K562 (cell line): ENCODE measurements around the gene RALGPS1. TPM values are rescaled to one million over a fixed set of nuclear protein-coding genes. Genes with fewer than 3 reads are reported as not detected.

Experiments used
- ATAC-seq: fragments of 200-7000 bp; cut with Tn5 transposase; 3 replicates; pipeline ENCODE4 v1.9.1; 2020; ENCODE audit warnings: moderate library complexity
- BruUV-seq: library from RNA; stranded (reverse); fragments of 400-500 nt; replicated peaks from 2 replicates; lab custom pipeline; 2021; lab: Mats Ljungman, UMichigan
- CTCF ChIA-PET: fragments of 300-600 bp; formaldehyde crosslinking; extraction: SDS; loops from one replicate; lab custom pipeline; 2021; ENCODE audit warnings: low intra/inter-chr PET ratio; lab: Yijun Ruan, JAX
- POLR2A ChIA-PET: fragments of 300-600, 350-650 bp; sonication (Branson Sonifier 250); formaldehyde crosslinking; extraction: SDS; loops from one replicate; lab custom pipeline; 2021; ENCODE audit warnings: antibody characterized with exemption, inconsistent platforms; lab: Yijun Ruan, JAX
- DNase-seq, 4 experiments: peaks; one replicate each; pipeline versions ENCODE4 v3.0.0 to v3.0.0-alpha.2; 2011 to 2018; ENCODE audit warnings: low spot score in 3 of 4, mixed read lengths in 3 of 4; ENCODE audit errors: extremely low read depth in 1 of 4
- FAIRE-seq: peaks from 2 replicates; lab custom pipeline; 2011; peaks lifted over from hg19 to GRCh38; lab: Jason Lieb, UNC
- H2AFZ ChIP-seq: 2 replicates; pipeline ENCODE4 v1.6.0; 2011; ENCODE audit warnings: low read depth, low read length, control low read depth, inconsistent platforms
- H3K27ac ChIP-seq: fragments of 200-600 bp; 3 replicates; pipeline ENCODE4 v1.8.0; 2011; ENCODE audit warnings: low read depth, mild to moderate bottlenecking, control low read depth, inconsistent platforms, low read length, moderate library complexity, mixed read lengths; ENCODE audit errors: extremely low read depth
- H3K27me3 ChIP-seq, 2 experiments: fragments of 300-600 bp in 1 of 2; 2 replicates in 1 of 2; 3 replicates in 1 of 2; pipeline versions ENCODE4 v1.6.0 to v1.8.0; 2011; ENCODE audit warnings: inconsistent platforms in 2 of 2, low read length in 2 of 2, mild to moderate bottlenecking in 1 of 2, mixed read lengths in 1 of 2, moderate library complexity in 1 of 2; ENCODE audit not compliant: control insufficient read depth in 2 of 2, insufficient read depth in 2 of 2
- H3K36me3 ChIP-seq: fragments of 300-600 bp; 3 replicates; pipeline ENCODE4 v1.8.0; 2011; ENCODE audit warnings: mild to moderate bottlenecking, low read length, inconsistent platforms; ENCODE audit not compliant: control insufficient read depth, insufficient read depth
- H3K4me1 ChIP-seq, 2 experiments: fragments of 200-600 bp in 1 of 2; replicated peaks in 1 of 2; 2 replicates in 1 of 2; 3 replicates in 1 of 2; pipeline versions ENCODE4 v1.5.1 to v1.8.0; 2011; ENCODE audit warnings: inconsistent platforms in 2 of 2, low read length in 2 of 2, mild to moderate bottlenecking in 1 of 2, mixed read lengths in 1 of 2, moderate library complexity in 1 of 2; ENCODE audit not compliant: control insufficient read depth in 2 of 2, insufficient read depth in 2 of 2
- H3K4me2 ChIP-seq: 2 replicates; pipeline ENCODE4 v1.6.1; 2011; ENCODE audit warnings: low read length, control low read depth, inconsistent platforms, mixed read lengths; ENCODE audit not compliant: insufficient read depth
- H3K4me3 ChIP-seq: fragments of 200-600 bp; sonication (generic), shearing (Covaris generic); 2 replicates; pipeline ENCODE4 v1.5.1; 2016; ENCODE audit warnings: control low read depth, inconsistent platforms
- H3K79me2 ChIP-seq: fragments of 200-600 bp; 3 replicates; pipeline ENCODE4 v1.8.0; 2011; ENCODE audit warnings: low read length, inconsistent platforms; ENCODE audit not compliant: control insufficient read depth, insufficient read depth
- H3K9ac ChIP-seq, 2 experiments: 2 replicates each; pipeline versions ENCODE4 v1.6.0 to v1.6.1; 2011; ENCODE audit warnings: low read depth in 2 of 2, low read length in 2 of 2, control low read depth in 1 of 2, inconsistent platforms in 1 of 2, mild to moderate bottlenecking in 1 of 2, mixed read lengths in 1 of 2; ENCODE audit not compliant: insufficient read depth in 1 of 2
- H3K9me1 ChIP-seq: one replicate; pipeline ENCODE4 v1.6.0; 2011; ENCODE audit warnings: inconsistent platforms, mild to moderate bottlenecking, low read length, moderate library complexity; ENCODE audit not compliant: control insufficient read depth, insufficient read depth
- H3K9me3 ChIP-seq: replicated peaks from 2 replicates; pipeline ENCODE4 v1.5.1; 2011; ENCODE audit warnings: low read depth, low read length, inconsistent platforms; ENCODE audit not compliant: control insufficient read depth, insufficient read depth
- H4K20me1 ChIP-seq: replicated peaks from 2 replicates; pipeline ENCODE4 v1.6.1; 2011; ENCODE audit warnings: low read length, inconsistent platforms, mixed read lengths; ENCODE audit not compliant: control insufficient read depth, insufficient read depth
- ARID1B ChIP-seq: fragments of 450-650 bp; IDR thresholded peaks from 2 replicates; pipeline ENCODE4 v1.6.1; 2016; ENCODE audit warnings: antibody characterized with exemption, mild to moderate bottlenecking, inconsistent platforms
- ATF7 ChIP-seq: fragments of 450-650 bp; IDR thresholded peaks from 2 replicates; pipeline ENCODE4 v1.7.1; 2014; ENCODE audit warnings: mild to moderate bottlenecking, moderate library complexity
- BCLAF1 ChIP-seq, 2 experiments: fragments of 450-650 bp in 1 of 2; IDR thresholded peaks; 2 replicates each; pipeline ENCODE4 v1.6.1; 2011 to 2017; ENCODE audit warnings: low read depth in 2 of 2, antibody characterized with exemption in 1 of 2, borderline replicate concordance in 1 of 2, low read length in 1 of 2, mild to moderate bottlenecking in 1 of 2, mixed read lengths in 1 of 2; ENCODE audit not compliant: control insufficient read depth in 1 of 2
- CEBPB ChIP-seq: fragments of 450-650 bp; IDR thresholded peaks from 2 replicates; pipeline ENCODE4 v1.6.1; 2016; ENCODE audit warnings: missing genetic modification characterization, missing compliant biosample characterization
- HCFC1 ChIP-seq: IDR thresholded peaks from 2 replicates; pipeline ENCODE4 v1.6.1; 2012; ENCODE audit warnings: low read depth, low read length, improper control_type of control experiment
- ILF3 ChIP-seq: fragments of 450-650 bp; IDR thresholded peaks from 2 replicates; pipeline ENCODE4 v1.6.1; 2018; ENCODE audit warnings: antibody characterized with exemption, mild to moderate bottlenecking, moderate library complexity, borderline replicate concordance
- KHSRP ChIP-seq: fragments of 450-650 bp; IDR thresholded peaks from 2 replicates; pipeline ENCODE4 v1.6.1; 2017
- MCM2 ChIP-seq: fragments of 450-650 bp; IDR thresholded peaks from 2 replicates; pipeline ENCODE4 v1.6.1; 2017; ENCODE audit warnings: low read depth, mild to moderate bottlenecking
- PHF8 ChIP-seq: fragments of 200-600 bp; sonication (generic); IDR thresholded peaks from 2 replicates; pipeline ENCODE4 v1.6.1; 2012; ENCODE audit warnings: mixed run types, mild to moderate bottlenecking, inconsistent platforms, low read length, moderate library complexity, borderline replicate concordance
- SRSF3 ChIP-seq: fragments of 200-400 bp; formaldehyde crosslinking; IDR thresholded peaks from 2 replicates; pipeline ENCODE4 v1.6.1; 2016; ENCODE audit warnings: mild to moderate bottlenecking, low read length, moderate library complexity; ENCODE audit not compliant: insufficient read depth
- TEAD2 ChIP-seq: fragments of 450-650 bp; IDR thresholded peaks from 2 replicates; pipeline ENCODE4 v1.6.1; 2016; ENCODE audit warnings: missing genetic modification characterization, control low read depth, missing compliant biosample characterization
- ZKSCAN1 ChIP-seq: fragments of 150-350 bp; IDR thresholded peaks from 2 replicates; pipeline ENCODE4 v1.6.1; 2016; ENCODE audit warnings: low read depth, low read length
- ZNF780A ChIP-seq: fragments of 250-450 bp; sonication (Bioruptor Pico); IDR thresholded peaks from 2 replicates; pipeline ENCODE4 v1.5.0; 2021; ENCODE audit warnings: mild to moderate bottlenecking
- in situ Hi-C: fragments of 300-500 bp; cut with MboI; formaldehyde crosslinking; loops from 4 replicates; pipeline ENCODE4 v1.15.0; 2018; ENCODE audit warnings: inconsistent platforms, mixed read lengths
- intact Hi-C: fragments of 100-400 bp; cut with micrococcal nuclease; formaldehyde crosslinking; loops from 2 replicates; pipeline ENCODE4 v1.14.2; 2022
- polyA plus RNA-seq, 8 experiments: library from polyadenylated mRNA; depleted of rRNA in 4 of 8; stranded (reverse) in 5 of 8; unstranded in 3 of 8; fragments of >200 nt; fragmentation: Nextera tagmentation in 2 of 8; fragmentation: Illumina TruSeq in 1 of 8; extraction: Ambion mirVana in 2 of 8; extraction: Trizol in 1 of 8; gene quantifications; 2 replicates each; pipeline versions ENCODE4 v1.2.1 to v1.2.3, GENCODE V29; 2011 to 2014; ENCODE audit warnings: inconsistent platforms in 1 of 8, missing spikeins in 1 of 8
- total RNA-seq, 7 experiments: library from RNA; depleted of rRNA in 6 of 7; stranded (reverse); fragments of >200 nt in 6 of 7; fragmentation: Illumina TruSeq in 2 of 7; extraction: Trizol in 2 of 7; gene quantifications; 2 replicates each; pipeline versions ENCODE4 v1.2.1 to v1.2.3, GENCODE V29; 2011 to 2021; ENCODE audit warnings: low replicate concordance in 1 of 7

The RALGPS1 gene
- total and polyA plus RNA-seq, 9 of the 15 experiments (the other 6 are each of a cell fraction or from before 2014, with no cell fraction given) = 0.04 to 2.6 (median 1.5) TPM

- intact Hi-C loops = no loop called here
- POLR2A ChIA-PET = interaction anchor here (0.6 to 1.2 kb wide), 3 partner anchors 10 to 402 kb away, joined by 3 read pairs; no protein-coding TSS in a partner anchor
- no peak overlapping the region for H3K4me3 ChIP-seq
- no peak overlapping the region for H3K4me2 ChIP-seq
- H3K79me2 ChIP-seq = no peaks in the 10 kb centered on the region
- H3K36me3 ChIP-seq = no peaks in the 10 kb centered on the region
- H3K9ac ChIP-seq = no peak overlapping the region
- H3K9me1 ChIP-seq = no peaks in the 10 kb centered on the region
- no peak overlapping the region for H2AFZ ChIP-seq
- H3K27me3 ChIP-seq = peaks cover 6 to 25% of the 10 kb centered on the region in 2 experiments; a peak in 3 of 5 replicates
- peaks cover 0 to 7% of the 10 kb centered on the region in 2 experiments; a peak in 2 of 5 replicates for H3K4me1 ChIP-seq
- FAIRE-seq = no peak
- BruUV-seq = no TSS peak
- no peaks in the 10 kb centered on the region for H3K9me3 ChIP-seq
- H3K27ac ChIP-seq = no peak overlapping the region
- H4K20me1 ChIP-seq = 0 out of 2 replicates have a peak, but pooled peaks cover 3% of the 10 kb centered on the region
- TF ChIP-seq CEBPB (tag) = no peak
- TF ChIP-seq ILF3 = no peak
- TF ChIP-seq PHF8 = no peak
- no peak for TF ChIP-seq SRSF3
- no peak for TF ChIP-seq KHSRP
- no peak for TF ChIP-seq ARID1B
- no peak for TF ChIP-seq ATF7
- no peak for TF ChIP-seq TEAD2 (tag)
- no peak for TF ChIP-seq BCLAF1 (IDR thresholded peaks at IDR 0.05; ENCODE audit: borderline replicate concordance in 1 of 2, control insufficient read depth in 1 of 2, low read depth in 2 of 2, low read length in 1 of 2)
- TF ChIP-seq MCM2 = no peak
- TF ChIP-seq ZNF780A = no peak
- TF ChIP-seq HCFC1 = no peak
- TF ChIP-seq ZKSCAN1 = no peak
- CTCF ChIA-PET = no interaction called here
- no peak for DNase-seq
- in situ Hi-C loops = no loop called here
- ATAC-seq = no peak
Measured at GRCh38 chr9:127262602-127263001, 348.0 kb downstream of the RALGPS1 start.
